ENCODE measurements around the gene MYO9B.

MYO9B gene

DNA sequence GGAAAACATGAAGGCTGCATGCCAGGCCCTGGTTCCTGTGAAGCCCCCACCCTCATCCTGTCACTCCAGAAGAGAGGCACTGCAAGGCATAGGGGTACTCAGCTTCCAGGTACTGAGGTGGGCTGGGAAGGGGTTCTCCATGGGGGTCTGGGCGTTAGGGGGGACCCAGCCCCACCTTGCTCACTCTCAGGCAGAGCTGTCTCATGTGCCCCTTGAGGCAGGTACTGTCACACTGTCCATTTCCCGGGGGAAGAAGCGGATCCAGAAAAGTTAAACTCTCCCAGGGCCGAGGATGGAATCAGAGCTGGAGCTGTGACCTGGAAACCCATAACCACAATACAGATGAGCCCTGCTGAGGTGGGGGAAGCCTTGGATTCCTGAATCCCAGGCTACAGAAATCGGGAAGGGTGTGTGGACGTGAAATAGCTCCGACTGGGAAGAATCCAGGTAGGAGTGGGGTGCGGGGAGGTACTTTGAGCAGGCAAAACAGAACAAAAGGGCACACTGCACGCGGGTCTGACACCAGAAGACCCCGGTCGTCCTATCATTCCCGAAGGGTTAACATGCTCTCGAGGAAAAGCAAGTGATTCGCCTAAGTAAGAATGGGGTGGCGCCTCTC is 139.0 kb downstream of the MYO9B start:
- DNase-seq (ENCODE audit: low read depth) = no peak

DNA sequence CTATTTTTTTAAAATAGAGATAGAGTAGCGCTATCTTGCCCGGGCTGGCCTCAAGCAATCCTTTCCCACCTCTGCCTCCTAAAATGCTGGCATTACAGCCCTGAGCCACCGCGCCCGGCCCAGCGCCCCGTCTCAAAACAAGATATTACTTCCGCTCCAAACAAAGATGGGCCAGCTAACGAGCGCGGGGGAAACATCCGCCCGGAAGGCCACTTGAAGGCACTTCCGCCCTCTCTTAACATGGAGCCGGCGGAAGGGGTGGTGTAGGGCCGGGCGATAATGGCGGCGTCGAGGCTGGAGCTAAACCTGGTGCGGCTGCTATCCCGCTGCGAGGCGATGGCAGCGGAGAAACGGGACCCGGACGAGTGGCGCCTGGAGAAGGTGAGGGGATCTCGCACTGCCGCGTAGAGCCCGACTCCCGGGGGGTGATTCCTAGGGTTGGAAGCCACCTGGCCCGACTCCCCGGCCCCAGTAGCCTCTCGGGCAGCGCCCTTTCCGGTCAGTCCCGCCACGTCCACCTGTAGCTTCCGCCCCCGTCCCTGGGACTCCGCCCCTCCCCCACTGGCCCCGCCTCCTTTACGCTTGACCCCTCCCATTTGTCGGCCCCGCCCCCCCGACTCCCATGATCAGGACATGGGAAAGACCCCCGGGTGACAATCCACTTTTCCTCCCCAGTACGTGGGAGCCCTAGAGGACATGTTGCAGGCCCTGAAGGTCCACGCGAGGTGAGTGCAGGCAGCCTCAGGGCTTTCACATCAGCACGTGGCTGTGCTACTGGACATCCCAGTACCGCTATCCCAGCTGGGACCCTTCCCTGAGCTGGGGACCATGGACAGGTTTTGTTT is 139.8 kb downstream of the MYO9B start, which contains the start of gene USE1:
USE1 (plus strand) TSS at position 231 of the 845 bp plus-strand sequence; CDS start at position 280, 49 bp downstream.
- DNase-seq (ENCODE audit: low read depth) = peak; percentile 74

DNA sequence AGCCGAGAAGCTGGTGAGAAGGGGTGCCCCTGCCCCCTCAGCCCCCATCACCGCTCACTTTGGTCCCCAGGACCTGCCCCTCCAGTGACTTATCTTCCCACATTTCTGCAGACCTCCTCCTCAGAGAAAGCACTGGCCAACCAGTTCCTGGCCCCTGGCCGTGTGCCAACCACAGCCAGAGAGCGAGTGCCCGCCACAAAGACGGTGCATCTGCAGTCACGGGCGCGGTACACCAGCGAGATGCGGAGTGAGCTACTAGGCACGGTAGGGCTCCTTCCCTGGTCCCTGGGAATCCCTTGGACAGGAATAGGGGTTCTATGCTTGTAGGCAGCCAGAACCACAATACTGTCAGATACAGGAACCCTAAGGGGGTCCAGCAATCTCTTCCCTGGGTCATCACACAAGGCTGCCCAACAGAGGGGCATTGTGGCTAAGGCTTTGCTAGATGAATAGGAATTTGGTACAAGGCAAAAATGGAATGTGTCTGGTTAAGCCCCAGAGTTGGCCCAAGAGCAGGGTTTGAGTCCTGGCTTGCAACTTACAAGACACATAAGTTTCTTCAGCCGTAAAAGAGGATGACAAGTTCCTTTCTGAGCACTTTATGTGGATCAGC is 140.6 kb downstream of the MYO9B start:
- DNase-seq (ENCODE audit: low read depth) = no peak

DNA sequence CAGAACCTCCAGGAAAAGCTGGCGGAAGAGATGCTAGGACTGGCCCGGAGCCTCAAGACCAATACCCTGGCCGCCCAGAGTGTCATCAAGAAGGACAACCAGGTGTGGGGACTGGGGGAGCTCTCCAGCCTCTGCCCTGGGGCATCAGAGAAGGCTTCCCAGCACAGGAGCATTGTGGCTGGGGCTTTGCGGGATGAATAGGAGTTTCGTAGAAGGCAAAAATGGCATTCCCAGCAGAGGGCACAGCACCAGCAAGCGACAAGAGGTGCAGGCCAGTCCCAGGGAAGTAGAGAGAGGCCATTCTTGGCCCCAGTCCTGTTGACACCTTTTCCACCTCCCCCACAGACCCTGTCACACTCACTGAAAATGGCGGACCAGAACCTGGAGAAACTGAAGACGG is 143.7 kb downstream of the MYO9B start:
- DNase-seq (ENCODE audit: low read depth) = no peak

DNA sequence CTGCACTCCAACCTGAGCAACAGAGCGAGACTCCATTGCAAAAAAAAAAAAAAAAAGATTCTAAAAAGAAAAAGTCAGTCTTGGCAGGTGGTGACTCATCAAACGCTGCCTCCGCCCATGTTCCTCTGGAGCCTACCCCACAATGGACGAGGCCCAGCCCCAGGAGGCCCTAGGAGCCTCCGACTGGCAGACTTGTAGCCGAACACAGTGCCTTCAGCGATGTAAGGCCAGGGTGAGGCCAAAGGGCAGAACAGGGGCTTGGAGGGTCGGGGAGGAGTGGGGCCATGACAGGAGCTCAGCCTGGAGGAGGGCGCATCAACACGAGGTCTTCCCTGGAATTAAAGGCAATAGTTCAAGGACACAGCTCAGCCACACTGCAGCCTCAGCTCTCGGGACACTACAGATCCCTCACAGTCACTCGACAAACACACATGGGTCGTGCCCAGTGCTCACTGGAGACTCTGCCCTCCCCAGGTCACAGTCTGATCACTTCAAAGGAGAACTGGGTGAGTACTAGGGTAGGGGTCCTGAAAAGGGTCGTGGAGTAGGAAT is 144.7 kb downstream of the MYO9B start:
- DNase-seq (ENCODE audit: low read depth) = peak; percentile 29

DNA sequence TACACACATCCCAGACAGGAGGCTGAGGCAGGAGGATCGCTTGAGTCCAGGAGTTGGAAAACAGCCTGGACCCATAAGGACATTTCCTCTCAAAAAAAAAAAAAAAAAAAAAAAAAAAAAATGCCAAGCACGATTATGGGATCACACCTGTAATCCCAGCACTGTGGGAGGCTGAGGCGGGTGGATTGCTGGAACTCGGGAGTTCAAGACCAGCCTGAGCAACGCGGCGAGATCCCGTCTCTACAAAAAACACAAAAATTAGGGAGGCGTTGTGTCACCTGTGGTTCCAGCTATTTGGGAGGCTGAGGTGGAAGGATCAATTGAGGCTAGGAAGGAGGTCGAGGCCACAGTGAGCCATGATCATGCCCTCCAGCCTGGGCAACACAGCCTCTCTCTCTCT is 149.5 kb downstream of the MYO9B start:
- DNase-seq (ENCODE audit: low read depth) = no peak

DNA sequence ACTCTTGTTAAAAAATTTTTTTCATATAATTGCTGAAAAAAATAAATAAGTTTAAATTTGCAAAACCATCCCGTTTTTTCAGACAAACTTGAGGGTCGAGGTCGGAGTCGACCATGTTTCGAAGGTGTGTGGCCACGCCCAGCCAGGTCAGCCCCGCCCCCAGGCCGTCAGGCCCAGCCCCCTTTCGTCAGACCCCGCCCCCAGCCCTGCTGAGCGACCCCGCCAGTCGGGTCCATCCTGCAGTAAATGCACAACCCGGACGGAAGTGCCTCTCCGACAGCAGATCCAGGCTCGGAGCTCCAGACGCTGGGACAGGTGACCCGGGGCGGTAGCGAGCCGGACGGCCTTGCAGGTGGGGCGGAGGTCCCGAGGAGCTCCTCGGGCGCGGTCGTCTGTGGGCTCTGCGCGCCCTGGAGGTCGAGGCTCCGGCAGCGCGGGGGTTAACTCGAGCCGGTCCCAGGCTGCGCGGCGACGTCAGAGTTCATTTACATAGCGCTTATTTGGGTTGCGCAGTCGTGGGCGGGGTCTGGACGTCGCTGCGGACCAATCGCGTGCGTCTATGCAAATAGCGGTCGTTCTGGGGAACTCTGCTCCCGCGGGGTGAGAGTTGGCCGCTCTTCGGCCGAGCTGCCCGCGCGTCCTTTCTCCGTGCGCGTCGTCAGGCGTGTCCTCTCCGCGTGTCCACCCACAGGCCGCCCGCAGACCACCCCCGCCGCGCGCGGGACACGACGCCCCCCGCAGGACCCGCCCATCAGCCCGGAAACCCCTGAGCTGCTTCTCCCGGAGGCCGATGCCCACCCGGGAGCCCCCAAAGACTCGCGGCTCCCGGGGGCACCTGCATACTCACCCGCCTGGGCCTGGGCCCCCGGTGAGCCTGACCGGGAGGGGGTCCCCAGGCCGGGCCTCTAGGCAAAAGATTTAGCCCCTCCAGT is 150.7 kb downstream of the MYO9B start, which contains the start of gene OCEL1:
OCEL1 (plus strand) TSS at position 225 of the 932 bp plus-strand sequence; CDS start at position 247, 22 bp downstream.
- peak; percentile 93 for DNase-seq (ENCODE audit: low read depth)

DNA sequence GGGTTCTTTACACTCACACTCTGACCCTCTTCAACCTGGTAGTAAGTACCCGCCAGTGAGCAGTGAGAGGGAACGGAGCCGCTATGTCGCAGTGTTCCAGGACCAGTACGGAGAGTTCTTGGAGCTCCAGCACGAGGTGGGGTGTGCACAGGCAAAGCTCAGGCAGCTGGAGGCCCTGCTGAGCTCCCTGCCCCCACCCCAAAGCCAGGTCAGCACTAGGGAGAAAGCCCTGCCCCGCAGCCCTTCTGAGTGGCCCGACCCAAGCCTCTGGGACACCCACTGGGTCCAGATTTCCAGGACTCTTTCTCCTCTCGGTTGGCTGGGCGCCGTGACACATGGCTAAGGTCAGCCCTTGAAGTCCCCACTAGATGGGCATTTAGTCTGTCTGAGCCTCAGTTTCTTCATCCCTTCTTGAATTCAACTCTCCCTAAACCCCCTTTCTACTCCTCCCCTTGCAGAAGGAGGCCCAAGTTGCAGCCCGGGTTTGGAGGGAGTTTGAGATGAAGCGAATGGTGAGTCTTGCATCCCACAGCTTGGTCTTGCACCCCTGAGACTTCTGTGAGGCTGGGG is 152.3 kb downstream of the MYO9B start:
- DNase-seq (ENCODE audit: low read depth) = no peak

DNA sequence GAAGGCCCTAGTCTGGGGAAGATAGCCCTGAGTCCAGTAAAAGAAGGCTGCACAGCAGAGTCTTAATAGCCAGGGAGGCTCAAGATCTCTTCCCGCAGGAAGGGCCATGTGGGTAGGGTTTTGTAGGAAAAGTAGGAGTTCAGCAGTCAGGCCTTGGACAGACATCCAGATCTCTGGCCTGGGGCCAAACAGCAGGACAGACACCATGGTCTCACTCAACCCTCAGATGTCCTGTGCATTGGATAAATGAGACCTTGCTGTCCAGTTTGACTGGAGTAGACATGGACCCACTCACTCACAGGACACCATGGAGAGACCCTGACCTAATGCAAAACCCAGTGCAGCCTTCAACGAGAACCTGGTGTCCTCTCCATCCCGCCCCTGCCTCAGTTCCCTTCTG is 154.3 kb downstream of the MYO9B start:
- no peak for DNase-seq (ENCODE audit: low read depth)

DNA sequence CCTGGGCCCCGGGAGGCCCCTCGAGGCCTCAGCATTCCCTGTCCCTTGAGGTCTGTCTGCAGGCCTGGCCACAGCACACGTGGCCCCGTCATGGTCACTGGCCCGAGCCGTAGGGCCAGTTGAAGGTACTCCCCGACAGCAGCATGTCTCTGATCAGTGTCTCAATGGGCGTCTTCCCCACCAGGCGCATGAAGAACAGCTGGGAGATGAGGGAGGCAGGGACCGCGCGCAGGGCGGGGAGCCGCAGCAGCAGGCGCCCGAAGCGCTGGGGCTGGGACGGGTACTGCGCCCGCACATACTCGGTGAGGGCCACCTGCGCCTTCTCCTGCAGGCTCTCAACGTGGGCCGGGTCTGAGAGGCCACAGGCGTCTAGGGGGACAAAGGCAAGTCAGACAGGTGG is 156.7 kb downstream of the MYO9B start:
- DNase-seq (ENCODE audit: low read depth) = no peak

DNA sequence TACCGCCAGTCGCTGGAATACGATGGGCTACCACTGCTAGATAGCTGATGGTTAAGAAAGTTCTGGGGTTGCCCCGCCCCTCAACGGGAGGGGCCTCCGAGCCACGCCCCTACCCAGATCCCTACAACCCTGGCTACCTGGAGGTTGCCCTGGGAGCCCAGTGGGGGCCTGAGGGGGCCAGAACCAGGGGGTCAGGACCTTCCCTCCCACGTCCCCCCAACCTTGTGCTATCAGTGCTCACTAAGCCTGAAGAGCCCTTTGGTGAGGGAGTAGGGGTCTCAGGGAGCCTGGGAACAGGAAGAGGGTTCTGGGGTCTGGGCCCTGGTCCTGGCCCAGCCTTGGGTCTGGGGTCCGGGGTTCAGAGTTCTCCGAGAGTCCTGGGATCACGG is 159.3 kb downstream of the MYO9B start:
- DNase-seq (ENCODE audit: low read depth) = no peak

DNA sequence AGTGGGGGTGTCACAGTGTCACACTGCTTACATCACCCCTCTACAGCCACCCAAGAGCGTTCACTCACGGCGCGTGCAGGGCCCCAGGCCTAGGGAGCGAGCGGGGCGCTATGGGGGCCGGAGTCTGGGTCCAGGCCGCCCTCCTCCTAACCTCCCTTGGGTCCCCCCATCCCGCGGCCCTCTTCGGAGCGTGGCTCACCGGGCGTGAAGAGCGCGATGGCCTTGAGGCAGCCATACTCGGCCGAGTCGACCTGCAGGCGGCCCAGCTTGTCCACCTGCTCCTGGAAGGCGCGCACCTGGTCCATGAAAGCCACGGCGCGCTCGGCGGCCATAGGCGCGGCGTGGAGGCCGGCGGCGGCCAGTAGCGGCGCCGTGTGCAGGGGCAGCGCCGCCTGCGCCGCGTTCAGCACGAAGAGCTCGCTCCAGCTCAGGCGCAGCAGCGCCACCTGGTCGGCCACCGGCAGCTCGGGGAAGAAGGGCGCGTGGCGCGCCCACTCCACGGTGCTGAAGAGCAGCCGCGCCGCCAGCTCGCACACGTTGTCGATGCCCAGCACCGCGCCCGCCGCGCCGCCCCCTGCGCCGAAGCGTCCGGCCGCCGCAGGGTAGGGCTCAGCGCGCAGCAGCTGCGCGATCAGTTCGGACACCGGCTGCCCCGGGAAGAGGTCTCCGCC is 159.9 kb downstream of the MYO9B start:
- DNase-seq (ENCODE audit: low read depth) = no peak

DNA sequence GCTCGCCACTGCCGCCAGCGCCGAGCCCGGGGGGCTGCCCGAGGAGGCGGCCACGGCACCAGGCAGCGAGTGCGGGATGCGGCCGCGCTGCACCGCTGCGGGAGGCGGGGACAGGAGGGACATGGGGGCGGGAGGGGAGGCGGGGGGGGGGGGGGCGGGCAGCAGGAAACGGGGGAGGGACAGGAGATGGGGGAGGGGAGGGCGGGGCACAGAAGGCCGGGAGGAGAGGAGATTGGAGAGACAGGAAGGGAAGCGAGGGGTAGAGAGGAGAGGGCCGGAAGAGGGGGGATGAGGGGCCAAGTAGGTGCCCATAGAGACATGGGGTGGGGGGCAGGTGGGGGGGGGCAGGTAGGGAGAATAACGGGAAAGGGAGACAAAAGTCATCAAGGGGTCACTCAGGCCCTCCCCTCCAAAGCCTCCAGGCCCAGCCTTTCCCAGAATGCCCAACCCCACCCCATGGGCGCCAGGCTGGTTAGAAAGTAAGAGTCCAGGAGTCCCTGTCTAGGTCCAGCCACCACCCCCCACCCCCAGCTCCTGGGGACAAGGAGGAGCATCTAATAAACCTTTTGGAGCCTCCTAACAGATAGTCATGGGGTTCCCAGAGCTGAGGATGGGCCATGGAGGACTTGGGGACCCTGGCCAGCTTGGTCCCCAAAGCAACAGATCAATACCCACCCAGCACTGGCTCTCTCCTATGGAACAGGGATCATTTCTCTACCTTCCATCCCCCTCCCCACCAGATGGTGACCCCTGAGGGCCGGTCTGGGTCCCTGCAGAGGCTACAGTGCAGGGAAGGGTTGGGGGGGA is 160.6 kb downstream of the MYO9B start:
- no peak for DNase-seq (ENCODE audit: low read depth)

DNA sequence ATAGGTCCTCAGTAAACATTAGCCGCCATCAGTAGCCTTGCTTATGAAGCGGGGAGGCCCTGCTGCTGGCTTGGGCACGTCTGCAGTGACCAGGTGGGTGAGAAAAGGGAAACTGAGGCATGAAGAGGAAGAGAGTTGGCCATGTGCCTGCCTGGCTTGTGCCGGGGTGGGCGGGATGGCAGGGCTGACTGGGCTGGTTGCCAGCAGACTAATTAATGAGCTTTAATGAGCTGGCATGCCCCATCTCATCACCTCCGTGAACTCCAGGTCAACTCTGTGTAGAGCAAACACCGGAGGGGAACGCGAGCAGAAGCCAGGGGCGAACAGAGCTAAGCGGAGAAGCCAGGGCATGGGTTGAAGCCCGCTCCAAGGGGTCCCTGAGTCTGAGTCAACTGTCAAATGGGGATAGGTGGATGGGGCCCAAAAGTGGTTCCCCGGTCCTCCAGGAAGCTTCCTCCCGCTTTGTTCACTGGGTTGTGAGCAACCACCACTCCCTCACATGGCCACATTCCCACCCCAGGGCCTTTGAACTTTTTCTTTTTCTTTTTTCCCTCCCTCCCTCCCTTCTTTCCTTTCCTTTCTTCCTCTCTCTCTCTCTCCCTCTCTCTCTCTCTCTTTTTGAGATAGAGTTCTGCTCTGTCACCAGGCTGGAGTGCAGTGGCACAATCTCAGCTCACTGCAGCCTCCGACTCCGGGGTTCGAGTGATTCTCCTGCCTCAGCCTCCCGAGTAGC is 161.4 kb downstream of the MYO9B start:
- no peak for DNase-seq (ENCODE audit: low read depth)

DNA sequence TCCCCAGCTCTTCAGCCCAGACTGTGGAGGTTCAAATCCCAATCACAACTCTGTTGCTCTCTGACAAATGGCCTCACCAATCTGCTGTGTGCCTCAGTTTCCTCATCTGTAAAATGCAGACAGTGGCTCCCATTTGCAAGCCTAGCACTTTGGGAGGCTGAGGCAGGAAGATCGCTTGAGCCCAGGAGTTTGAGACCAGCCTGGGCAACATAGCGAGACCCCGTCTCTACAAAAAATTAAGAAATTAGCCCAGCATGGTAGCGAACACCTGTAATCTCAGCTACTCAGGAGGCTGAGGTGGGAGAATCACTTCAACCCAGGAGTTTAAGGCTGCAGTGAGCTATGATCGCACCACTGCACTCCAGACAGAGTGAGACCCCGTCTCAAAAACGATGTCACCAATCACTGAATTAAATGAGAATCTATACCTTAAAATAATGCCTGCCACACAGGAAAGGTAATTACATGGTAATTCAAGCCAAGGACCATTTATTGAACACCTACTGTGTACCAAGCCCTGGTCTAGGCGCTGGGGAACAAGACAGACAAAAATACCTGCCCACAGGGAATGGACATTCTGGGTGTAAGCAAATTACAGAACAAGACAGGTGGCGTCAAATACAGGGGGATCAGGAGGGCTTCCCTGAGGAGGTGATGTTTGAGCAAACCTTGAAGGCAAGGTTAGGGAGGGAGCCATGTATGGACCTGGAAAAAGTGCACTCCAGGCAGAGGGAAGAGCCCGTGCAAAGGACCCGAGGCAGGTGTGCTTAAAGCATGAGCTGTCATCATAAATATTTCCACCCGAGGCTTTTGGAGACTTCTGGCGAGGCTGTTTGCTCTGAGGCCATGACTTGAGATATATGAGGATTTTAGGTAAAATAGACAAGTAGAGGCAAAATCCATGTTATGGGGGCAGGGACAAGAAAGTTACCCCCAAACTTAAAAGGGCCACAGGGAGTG is 162.4 kb downstream of the MYO9B start:
- DNase-seq (ENCODE audit: low read depth) = no peak

DNA sequence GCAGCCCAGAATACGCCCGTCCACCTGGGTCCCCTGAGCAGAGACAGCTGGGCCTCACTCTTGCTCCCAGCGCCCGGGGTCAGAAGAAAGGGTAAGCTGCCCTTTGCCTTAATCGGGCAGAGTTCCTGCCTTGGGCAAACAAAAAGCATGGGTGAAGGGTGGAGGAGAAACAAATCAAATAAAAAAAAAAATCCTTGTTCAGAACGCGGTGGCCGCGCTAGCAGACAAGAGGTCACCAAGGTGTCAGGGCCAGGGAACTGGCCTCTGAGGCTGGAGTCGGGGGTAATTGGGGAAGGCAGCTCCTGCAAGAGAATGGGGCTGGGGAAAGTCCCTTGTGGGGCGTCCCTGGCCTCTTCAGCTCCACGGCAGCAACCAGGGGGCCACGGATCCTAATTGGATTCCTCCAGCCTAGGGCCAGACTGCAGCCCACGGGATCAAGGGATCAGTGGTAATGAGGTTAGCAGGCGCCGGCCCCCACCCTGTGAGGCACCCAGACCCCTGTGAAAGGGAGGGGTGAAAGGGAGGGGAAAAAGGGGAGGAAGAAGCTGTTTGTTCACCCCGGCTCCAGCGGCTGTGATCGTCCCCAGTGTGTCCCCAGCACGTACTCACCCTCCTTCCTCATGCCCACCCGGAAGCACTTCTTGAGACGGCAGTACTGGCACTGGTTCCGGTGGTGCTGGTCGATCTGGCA is 164.6 kb downstream of the MYO9B start:
- DNase-seq (ENCODE audit: low read depth) = no peak

DNA sequence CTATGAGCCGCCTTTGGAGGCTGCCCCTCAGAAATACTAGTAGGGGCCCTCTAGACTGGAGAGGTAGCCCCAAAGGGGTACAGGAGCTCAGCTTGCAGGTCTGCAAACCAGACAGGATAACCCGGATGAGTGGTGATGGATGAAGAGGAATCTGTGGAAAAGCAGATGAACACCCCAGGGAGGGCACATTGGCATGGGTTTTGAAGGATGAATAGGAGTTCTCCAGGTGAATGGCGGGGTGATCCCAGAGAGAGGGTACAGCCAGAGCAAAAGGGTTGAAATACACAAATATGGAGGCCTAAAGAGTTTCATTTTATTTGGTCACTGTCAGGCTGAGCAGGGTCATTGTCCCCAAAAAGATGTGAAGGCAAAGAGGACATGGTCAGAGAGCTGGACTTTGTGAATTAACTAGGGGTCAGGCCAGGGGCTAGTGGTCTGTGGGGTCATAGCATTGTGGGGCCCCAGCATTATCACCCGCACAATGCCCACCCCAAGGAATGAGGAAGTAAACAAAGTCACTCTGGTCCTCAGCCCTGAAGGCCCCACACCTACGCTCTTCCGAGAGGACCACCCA is 165.3 kb downstream of the MYO9B start:
- DNase-seq (ENCODE audit: low read depth) = no peak
